HG03045 (cell line): ENCODE results near the gene FLNC.

Source experiments
- ATAC-seq: cut with Tn5 transposase; IDR thresholded peaks from one replicate; pipeline ENCODE4 v1.9.1; 2021; ENCODE audit warnings: mild to moderate bottlenecking, moderate library complexity; ENCODE audit not compliant: unreplicated experiment

Gene FLNC

DNA sequence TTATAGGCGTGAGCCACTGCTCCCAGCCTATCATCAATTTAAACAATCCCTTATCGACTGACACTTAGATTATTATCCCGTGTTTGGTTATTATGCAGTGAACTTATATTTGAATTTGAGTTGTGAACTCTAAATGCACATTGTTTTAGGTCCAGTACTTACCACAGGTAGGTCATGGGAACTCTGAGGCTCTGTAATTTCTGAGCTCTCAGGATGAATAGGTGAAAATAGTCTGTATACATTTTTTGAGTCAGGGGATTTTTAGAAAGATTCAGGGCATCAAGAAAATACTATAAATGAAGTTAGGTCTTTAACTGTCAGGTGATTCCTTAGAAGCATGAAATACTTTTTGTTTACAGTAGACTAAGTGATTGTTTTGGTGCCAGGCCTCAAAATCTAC, 29.6 kb upstream of the FLNC start:
- ATAC-seq, result no peak

DNA sequence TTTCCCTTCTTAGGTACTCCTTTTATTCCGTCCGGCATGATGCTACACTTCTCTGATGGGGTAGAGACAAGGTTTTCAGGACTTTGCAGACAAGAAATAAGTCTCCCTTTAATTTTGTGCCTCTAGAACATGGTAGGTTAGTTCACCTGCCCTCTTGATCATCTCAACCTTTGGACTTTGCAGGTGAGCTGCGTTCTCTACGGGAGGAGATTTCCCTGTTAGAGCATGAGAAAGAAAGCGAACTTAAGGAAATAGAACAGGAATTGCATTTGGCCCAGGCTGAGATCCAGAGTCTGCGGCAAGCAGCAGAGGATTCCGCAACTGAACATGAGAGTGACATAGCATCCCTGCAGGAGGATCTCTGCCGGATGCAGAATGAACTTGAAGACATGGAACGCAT, 29.2 kb upstream of the FLNC start:
- no peak for ATAC-seq

DNA sequence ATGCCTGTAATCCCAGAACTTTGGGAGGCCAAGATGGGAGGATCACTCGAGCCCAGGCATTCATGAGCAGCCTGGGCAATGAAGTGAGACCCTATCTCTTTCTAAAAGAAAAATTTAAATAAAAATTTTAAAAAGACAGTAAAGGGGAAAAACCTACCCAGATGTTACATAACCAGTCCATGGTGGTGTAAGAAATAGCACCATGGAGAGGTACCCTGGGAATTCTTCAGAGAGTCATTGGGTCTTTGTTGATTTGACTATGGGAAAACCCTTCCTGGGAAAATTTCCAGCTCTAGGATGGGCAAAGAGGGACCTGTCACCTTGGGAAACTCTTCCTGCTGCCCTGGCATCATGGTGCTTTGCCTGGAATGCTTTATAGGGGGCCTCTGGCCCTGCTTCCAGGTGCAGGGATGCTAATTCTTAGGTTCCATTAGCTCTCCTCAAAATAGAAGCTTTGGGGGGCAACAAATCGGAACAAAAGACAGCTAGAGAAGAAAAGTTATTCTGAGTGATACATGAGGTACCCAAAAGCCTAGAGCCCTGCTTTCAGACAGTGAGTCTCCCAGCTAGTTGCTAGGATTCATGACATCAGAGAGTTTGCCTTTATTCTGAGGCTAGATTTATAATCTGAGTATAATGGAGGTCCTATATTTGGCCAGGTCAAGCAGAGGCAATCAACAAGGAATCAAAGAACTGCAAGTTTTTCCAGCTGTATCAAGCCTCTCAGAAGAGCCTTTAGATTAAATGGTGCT, 28.4 kb upstream of the FLNC start:
- no peak for ATAC-seq

DNA sequence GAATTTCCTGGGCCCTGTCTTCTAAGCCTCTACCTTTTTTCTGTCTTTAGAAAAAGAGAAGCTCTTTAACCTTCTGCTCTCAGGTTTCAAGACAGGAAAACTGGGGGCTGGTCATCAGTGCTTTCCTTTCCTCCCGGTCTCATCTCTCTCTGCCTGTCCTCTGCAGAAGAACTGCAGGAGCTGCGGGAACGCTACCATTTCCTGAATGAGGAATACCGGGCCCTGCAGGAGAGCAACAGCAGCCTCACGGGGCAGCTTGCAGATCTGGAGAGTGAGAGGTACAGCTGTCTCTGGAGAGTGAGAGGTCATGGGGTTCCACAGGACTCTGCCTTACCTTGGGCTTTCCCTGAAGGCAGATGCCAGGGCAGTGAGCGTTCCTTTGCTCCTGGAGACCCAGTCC, 25.7 kb upstream of the FLNC start:
- ATAC-seq, result no peak

DNA sequence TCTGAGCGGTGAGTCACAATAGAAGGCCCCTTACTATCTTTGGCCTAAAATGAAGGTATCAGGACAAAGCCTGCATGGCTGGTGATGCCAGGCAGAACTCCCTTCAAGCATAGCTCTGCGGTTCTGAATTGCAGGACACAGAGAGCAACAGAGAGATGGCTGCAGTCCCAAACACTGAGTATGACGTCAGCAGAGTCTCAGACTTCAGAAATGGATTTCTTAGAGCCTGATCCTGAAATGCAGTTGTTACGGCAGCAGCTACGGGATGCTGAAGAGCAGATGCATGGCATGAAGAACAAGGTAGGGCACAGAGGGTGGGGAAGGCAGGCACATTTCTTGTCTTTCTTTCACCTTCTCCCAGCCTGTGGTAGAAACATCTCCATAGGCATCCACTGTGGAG, 25.0 kb upstream of the FLNC start:
- no peak for ATAC-seq

DNA sequence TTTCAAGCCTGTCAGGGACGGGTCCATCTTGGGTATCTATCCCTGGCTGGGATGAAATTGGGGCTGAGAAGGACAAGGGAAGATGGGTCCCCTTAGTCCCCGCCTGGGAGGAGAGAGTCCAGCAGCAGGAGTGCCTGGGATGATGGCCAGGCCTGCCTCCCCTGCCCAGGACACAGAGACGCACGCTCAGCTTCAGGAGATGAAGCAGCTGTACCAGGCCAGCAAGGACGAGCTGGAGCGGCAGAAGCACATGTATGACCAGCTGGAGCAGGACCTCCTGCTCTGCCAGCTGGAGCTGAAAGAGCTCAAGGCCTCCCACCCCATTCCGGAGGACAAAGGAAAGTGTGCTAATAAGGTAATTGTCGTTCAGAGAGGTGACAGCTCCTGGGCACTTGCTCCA, 23.0 kb upstream of the FLNC start:
- no peak for ATAC-seq

DNA sequence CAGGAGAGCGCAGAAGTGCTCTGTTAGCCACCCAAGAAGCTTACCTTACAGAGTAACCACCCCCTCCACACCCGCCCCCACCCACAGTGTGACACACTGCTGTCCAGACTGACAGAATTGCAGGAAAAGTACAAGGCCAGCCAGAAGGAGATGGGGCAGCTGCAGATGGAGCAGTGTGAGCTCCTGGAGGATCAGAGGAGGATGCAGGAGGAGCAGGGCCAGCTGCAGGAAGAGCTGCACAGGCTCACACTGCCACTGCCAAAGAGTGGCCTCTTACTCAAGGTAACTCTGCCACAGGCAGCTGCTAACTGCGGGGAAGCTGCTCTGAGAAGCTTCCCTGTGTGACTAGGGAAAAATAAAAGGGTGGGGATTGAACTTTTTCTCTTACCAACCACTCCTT, 20.8 kb upstream of the FLNC start:
- ATAC-seq, result no peak

DNA sequence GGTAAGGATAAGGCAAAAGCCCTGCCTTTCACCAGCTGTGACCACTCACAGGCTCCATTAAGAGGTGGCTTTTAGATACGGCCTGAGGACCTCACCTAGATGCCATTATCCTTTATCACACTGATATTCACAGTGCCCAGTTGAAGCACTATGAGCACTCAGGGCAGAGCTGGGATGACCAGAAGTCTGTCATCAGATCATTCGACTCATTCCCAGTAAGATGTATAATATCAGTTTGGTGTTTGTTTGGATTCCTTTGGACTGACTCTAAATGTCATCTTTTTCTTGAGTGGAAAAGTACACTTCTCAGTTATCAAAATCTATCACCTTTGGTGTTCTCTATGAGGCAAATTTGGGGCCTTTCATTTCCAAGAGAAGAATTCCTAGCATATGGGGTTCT, 19.7 kb upstream of the FLNC start:
- ATAC-seq, result no peak

DNA sequence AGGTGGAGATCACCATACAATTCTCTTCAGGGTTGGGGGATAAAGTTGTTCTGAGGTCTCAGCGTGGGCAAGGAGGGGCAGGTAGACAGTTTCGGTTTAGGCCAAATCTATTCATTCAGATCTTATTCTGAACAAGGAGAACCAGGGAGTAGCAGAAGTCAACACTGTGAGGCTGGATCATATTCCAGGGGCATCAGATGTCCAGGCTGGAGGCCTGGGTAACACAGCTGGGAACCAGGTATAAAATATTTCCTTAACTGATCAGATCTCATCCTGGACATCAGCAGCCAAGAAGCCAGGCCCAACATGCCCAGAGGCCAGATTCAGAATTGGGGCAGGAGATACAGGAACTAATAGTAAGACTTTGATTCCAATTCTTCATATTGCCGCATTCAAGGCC, 19.2 kb upstream of the FLNC start:
- no peak for ATAC-seq

DNA sequence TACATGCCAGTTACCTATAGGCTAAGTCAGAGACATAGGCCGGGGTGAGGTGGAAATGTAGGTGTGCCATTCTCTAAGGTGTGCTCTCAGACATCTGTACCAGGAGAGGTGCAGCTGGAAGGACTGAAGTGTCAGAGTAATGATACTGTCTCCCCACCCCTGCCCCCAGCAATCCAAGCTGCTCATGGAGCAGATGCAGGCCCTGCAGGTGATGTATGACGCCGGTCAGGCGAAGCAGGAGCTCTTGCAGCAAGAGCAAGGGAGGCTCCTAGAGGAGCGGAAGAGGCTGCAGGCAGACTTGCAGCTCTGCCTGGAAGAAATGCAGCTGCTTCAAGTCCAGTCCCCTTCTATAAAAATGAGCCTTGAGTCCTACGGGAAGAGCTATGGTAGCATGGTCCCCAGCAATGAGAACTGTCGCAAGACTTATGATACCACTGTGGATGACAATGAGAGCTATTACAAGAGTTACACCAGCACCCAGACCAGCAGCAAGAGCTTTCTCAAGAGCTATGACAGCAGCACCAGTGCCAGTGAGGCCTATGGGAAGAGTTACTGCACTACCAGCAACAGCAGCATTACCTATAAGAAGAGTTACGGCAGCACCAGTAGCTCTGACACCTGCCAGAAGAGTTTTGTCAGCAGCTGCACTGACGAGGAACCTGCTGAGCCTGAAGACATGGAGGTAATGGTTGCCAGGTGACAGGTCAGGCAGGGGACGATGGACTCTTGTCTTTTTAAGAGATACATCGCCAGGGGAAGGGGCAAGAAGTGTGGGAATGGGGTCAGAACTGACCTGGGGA, 18.4 kb upstream of the FLNC start:
- ATAC-seq, result no peak

DNA sequence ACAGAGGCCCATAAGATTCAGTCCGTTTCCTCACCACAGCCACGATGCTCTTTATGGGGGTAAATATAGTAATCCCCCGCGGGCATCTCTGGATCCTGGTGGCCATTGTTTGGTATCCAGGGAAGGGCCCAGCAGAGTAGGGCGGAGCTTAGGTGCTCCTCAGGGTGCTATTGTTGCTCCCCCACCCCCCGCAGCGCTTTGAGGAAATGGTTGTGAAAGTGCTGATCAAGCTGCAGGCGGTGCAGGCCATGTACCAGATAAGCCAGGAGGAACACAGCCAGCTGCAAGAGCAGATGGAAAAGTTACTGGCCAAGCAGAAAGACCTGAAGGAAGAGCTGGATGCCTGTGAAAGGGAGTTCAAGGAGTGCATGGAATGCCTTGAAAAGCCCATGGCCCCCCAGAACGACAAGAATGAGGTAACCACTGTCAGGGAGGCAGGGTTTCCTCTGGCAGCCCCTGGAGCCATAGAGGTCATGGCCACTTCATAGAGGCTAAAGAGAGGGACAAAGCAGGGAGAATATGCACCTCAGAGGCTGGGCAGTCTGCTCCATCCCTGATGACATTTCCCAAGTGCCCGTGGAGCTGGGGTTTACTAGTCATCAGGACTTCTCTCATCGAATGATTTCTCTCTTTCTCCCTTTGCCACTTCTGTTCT, 17.6 kb upstream of the FLNC start:
- no peak for ATAC-seq

DNA sequence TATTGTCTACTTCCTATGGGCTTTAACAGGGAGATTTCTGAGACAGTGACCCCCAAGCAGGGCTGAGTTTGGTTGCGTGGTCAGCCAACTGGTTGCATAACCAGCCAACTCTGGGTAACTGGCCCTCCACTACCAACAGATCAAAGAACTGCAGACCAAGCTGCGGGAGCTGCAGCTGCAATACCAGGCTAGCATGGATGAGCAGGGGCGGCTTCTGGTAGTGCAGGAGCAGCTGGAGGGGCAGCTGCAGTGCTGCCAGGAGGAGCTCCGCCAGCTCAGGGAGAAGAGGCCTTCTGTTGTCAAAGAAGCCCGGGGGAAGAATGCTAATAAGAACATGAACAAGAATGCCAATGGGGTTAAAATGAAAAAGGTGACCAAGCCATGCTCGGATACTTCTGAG, 15.7 kb upstream of the FLNC start:
- no peak for ATAC-seq

DNA sequence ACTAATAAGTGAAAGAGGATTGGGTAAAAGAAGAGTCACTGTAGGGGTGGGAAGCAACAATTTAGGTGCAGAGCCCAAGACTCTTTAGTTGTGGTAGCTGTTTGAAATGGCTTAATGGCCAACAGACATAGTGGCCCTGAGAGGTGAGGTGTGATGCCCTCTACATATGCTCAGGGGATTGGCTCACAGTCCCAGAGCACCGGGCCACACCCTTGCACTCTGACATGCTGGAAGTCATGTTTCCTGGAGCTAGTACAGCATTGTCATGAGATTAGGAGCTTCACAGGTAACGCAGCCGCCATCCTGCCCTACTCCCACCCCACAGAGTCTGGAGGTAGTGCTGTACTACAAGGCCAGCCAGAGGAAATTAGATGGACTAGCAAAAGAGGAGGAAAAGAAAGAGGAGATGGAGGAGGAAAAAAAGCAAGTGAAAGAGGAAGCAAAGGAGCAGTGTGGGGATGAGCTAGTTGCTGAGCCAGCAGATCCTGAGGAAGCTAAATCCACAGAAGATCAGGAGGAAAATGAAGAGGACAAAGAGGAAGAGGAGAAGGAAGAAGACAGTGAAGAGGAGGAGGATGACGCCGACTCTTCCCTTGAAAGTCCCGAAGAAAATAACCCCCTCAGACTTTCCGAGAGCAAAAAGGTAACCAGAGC, 14.8 kb upstream of the FLNC start:
- no peak for ATAC-seq

DNA sequence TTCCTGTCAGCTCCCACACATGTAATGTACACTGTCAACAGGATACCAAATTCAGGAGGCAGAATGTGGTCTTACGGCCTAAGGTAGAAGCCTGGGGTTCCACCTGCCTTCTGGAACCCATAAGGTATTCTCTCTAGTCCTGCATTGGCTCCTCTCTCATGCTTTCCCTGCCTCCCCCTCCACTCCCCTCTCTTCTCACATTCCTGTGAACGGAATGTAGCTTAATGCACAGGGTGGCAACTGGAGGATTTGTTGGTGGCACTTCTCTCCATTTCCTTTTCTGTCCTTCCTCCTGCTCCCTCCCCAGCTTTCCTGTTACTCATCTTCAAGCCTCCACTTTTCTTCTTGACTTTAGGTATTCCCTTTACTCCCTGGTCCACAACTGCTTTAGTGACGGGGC, 11.5 kb upstream of the FLNC start:
- ATAC-seq, result no peak

DNA sequence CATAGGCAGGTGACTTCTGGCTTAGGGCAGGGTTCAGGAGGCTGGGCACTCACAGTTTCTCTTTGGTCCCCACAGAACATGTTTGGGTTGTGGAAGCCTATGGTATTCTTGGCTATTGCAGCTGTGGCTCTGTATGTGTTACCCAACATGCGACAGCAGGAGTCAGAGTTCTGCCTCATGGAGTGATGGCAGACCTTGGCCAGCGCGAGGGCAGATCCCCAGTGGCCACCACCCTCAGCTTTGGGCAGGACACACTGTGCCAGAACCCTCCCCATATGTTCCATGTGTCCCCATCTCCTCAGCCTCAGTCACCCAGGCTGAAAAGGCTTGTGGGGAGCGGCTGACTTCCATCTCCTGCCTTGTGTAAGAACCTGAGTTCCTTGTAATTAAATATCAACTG, 8.5 kb upstream of the FLNC start:
- no peak for ATAC-seq

DNA sequence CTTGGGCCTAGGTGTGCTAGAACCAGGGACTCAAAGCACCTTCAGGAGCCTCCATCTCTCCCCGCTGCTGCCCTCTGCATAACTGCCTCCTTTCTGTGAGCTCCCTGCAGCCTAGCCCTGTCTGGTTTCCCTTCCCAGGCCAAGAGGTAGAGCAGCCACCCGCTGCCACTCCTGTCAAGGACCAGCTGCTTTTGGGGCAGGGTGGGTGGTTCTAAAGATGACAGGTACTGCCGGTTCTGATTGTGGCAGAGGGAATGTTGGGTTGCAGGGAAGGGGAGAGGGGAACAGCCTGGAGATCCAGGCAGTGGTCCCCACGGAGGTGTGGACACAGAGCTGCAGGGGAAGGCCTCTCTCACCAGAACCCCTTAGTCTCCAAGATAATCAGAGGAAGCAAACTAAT, 3.7 kb upstream of the FLNC start:
- ATAC-seq, result no peak

DNA sequence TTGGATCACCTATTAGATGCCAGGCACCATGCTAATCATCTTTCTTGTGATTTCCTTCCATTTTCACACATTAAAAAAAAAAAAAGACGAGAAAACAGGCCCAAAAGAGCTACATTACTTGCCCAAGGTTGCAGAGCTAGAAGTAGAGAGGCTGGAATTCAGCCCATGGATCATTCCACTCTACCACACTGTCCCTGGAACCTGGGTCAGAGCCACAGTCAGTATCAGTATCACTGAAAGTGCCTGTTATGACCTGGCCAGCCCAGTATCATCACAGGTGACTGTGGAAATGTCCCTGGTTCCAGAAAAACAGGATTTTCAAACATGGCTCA, 3.3 kb upstream of the FLNC start:
- no peak for ATAC-seq

DNA sequence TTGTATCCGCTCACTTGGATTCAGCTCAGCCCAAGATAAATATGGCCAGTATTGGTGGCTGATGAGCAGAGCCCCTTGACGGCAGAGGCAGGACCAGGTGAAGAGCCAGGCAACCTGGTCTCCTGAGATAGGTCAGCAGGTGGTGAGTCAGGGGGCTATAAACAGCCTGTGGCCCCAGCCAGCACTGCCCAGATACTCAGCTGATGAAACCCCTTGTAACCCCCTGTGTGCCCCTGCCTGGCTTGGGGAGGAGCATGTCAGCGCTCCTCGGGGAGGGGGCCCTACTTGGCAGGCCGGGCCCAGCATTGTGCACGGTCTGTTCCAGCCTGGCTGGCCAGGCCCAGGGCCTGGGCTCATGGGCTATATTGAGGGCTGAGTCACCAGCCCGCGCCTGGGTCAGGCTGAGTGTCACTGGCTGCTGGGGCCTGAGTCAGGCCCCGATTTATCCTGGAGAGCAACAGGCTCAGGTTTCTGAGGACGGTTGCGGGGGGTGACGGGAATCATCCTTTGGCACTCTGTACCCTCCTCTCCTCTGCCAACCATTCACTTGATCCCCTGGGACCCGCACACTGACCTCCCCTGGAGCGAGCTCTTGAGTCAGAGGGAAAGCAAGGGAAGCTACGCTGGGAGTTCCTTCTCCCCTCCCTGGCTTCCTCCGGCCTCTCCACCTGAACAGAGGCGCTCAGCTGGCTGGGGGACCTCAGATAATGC, 2.8 kb upstream of the FLNC start:
- ATAC-seq, result no peak

DNA sequence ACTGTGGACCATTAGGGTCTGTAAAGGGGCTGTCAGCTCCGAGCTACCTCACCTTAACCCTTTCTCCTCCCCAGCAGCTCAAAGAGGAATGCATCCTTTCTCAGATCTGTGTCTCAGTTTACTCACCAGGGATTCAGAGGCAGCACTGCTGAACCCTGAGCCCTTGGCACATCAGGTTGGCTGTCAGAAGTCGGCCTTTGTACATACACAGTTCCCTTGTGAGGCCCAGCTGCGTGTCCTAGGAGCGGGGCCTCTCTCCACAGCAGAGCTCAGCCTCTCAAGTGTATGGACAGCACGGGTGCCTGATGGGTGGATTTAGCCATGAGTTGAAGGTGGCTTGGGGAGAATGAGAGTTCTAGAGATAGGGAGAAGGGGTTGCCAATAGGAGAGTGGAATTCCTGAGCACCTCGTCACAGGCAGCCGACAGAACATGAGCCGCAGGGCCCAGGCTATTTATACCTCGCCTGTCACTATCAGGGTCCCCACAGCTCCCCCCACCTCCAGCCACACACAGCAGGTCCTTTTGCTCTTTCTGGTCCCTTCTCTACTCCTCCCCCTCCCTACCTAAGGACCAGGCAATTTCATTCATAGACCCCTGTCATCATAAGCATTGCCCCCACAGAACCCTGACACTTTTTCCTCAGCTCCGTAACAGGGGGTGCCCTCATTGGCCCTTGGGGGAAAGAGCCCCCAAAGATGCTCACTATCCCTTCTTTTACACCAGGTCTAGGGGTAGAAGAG, 2.1 kb upstream of the FLNC start:
- ATAC-seq, result no peak

DNA sequence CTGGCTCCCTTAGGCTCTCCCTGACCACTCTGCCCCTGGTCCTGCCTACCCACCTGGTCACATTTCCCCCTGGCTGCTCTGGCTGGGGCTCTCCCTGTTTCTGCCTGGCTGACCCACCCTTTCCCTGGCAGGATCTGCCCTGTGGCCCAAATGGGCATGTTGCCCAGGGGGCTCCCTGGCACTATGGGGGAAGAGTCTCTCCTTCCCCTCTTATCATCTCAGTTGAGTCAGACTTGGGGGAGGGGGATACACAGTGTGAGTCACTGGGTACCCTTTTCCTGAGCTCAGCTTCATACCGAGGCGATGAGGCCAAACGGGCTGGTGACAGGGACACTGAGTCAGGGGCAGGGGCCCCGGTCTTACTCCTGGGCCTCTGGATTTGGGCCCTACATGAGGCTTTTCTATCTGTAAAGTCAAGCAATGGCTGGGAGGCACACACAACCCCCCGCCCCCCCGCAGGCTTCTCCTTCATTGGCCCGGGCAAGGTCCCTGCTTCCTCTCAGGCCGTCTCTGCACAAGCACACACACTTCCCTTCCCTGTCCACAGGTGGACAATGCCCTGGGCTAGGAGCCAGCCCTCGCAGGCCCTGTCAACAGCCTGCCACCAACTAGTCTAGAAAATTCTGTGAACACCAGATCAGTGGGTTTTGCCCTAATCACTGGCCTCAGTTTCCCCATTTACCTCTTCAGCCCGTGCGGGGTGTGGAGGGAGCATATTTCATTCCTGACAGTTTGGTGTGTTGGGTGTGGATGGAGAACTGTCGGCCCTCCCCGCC, 627 bp upstream of the FLNC start:
- ATAC-seq, result no peak
